GM21367 (cell line): ENCODE results near the gene TOMM70.
A peak's percentile ranks its signal among the peaks of the same experiment; 100 is the strongest.

Source experiments
- ATAC-seq: cut with Tn5 transposase; IDR thresholded peaks from one replicate; pipeline ENCODE4 v1.9.1; 2021; ENCODE audit not compliant: unreplicated experiment

TOMM70 gene

DNA sequence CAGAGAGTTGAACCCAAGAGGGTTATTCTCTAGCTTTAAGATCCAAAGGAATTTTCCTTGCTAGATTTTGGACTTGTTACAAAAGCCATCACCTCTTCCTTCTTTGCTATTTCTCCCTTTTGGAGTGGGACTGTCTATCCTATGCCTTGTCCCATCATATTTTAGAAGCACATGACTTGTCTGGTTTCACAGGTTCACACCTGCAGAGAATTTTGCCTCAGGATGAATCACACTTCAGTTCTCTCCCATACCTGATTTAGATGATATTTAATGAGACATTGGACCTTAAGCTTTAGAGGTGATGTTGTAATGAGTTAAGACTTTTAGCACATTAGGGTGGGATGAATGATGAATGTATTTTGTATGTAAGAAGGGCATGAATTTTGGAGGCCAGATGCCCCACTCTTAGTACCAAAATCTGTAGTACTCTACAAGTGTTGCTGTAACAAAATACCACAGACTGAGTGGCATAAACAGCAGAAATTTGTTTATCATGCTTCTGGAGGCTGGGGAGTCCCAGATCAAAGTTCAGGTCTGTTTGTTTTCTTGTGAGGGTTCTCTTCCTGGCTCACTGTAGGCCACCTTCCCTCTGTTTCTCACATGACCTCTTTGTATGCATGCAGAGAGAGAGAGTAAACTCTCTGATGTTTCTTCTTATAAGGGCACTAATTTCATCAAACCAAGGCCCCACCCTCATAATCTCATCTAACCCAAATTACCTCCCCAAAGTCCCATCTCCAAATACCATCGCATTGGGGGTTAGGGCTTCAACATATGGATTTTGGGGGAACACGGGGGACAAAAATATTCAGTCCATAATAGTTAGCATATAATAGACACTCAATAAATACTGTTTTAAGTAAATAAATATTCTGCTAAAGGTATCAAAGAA, 10.4 kb upstream of the TOMM70 start:
- ATAC-seq: no peak

DNA sequence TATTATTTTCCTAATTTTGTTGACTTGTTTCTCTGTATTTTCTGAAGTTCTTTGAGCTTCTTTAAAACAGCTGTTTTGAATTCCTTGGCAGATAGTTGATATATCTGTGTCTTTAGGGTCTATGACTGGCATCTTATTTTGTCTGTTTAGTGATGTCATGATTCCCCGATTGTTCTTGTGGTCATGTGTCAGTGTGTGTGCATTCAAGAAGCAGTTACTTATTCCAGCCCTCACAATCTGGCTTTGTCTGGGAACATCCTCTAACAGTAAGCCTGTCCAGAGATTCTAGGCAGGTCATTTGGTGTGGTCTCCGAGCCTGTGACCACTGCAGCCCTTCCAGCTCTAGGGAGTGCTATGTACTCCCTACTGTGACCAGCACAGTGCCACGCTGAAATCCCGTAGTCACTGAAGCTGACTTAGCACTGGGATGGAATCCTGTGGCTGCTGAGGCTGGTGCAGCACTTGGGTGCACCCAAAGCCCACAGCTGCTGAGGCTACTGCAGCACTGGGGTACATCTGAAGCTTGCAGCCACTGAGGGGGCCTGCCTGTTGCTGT, 7.2 kb upstream of the TOMM70 start:
- no peak for ATAC-seq

DNA sequence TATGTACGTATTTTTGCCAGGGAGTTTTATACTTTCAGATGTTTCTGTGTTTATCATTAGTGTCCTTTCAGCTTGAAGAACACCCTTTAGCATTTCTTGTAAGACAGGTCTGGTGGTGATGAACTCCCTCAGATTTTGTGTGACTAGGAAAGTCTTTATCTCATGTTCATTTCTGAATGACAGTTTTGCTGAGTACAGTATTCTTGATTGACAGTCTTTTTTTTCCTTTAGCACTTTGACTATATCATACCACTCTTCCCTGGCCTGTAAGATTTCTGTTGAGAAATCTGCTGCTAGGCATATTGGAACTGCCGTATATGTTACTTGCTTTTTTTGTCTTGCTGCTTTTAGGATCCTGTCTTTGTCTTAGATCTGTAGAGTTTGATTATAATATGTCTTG, 6.3 kb upstream of the TOMM70 start:
- no peak for ATAC-seq

DNA sequence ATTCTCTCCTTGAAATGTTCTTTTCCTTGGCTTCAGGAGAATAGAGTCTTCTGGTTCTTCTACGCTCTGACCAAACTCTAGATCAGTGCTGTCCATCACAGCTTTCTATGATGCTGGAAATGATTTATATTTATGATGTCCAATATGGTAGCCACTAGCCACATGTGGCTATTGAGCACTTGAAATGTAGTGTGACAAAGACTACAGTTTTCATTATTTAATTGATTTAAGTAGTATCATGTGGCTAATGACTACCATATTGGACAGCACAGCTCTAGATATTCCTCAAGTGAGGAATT, 3.3 kb upstream of the TOMM70 start:
- ATAC-seq: no peak

DNA sequence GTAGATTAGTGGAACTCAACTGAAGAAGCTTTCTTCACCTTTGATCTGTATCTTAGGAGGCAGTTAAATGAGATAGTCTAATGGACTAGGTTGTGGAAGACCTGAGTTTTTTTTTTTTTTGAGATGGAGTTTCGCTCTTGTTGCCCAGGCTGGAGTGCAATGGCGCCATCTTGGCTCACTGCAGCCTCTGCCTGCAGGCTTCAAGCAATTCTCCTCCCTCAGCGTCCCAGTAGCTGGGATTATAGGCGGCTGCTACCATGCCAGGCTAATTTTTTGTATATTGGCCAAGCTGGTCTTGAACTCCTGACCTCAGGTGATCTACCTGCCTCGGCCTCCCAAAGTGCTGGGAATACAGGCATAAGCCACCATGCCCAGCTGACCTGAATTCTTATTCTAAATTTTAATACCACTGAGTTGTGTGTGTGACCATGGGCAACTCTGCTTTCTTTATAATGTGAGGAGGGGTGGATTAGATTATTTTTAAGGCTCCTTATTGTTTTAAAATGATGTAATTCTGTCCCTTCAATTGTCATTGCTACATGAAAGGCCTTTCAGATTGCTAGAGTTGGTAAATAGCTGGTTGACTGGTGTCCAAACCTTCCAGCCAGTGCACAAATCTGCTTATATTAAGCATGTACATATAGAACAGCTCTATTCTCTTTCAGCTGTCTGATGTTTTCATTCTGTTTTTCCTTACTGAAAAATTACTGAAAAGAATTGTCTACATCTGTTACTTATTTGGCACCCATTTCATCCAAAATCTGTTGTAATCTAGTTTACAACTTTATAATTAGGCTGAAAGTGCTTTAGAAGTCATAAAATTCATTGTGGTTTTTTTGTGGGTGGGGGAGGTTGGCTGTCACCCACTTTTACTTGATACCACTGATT, 2.7 kb upstream of the TOMM70 start:
- no peak for ATAC-seq

DNA sequence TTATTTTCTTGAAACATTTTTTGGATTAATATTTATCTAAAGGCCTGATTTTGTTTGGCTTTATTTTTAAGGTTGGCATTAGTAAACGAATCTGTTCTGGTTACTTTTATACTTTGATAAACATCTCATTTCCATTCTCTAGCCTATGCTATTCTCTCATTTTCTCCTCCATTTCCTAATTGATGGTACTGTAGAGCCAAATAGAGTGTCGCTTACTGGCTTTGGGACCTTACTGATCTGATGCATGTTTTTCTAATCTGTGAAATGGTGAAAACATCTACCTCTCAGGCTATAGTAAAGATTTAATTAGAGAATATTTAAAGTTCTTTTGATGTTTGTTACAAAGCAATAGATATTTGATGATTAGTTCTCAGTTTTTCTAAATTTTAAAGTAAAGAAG, 2.0 kb upstream of the TOMM70 start:
- ATAC-seq: no peak

DNA sequence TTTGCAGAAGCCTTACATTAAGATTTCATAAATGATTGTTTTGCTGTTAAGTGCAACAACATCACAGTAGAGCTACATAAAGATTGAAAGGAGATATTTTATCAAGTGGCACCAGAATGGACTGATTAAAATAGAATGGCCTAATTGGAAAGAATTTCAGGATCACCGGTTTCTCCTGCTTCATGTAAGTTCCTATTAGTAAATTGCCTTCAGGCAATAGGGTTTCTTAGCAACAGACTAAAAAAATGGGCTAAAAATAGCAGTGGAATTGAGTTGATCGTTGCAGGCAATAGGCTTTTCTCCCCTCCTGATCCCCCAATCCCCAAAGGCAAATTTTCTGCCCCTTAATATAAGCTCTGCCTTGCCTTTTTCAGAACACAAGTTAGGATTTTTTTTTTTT, 1.4 kb upstream of the TOMM70 start:
- ATAC-seq: no peak

DNA sequence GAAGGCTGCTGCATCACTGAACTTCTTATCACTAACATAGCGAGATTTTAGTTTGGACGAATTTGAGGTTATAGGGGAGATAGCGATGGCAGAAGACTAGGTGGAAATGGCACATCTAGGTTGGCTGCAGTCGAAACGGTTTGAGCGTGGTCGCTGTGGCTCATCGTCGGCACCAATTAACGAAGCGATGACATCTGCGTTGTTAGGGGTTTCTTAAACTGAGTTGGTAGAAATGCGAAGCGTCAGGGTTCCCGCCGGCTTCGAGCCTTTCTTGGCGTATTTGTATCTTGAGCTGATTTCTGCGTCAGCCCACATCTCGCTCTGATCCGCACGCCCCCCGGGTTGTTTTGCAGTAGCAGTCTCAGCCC, 769 bp upstream of the TOMM70 start:
- ATAC-seq: peak; percentile 9

DNA sequence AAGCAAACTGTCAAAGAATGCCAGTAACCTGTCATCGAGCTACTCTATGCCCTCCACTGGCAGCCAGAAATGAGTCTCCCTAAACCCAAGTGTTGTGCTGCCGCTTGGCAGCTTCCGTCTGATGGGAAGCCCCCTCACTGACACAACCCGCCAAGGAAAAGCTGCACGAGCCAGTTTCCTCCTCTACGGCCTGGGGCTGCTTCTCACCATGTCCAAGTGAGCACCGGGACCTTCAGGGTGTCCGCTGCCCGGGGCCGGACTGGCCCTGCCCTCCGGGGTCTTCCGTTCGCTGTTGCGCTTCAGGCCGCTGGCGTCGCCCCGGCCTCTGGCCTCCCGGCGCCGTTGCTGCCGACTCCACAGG, 490 bp downstream of the TOMM70 start:
- ATAC-seq: peak; percentile 13

DNA sequence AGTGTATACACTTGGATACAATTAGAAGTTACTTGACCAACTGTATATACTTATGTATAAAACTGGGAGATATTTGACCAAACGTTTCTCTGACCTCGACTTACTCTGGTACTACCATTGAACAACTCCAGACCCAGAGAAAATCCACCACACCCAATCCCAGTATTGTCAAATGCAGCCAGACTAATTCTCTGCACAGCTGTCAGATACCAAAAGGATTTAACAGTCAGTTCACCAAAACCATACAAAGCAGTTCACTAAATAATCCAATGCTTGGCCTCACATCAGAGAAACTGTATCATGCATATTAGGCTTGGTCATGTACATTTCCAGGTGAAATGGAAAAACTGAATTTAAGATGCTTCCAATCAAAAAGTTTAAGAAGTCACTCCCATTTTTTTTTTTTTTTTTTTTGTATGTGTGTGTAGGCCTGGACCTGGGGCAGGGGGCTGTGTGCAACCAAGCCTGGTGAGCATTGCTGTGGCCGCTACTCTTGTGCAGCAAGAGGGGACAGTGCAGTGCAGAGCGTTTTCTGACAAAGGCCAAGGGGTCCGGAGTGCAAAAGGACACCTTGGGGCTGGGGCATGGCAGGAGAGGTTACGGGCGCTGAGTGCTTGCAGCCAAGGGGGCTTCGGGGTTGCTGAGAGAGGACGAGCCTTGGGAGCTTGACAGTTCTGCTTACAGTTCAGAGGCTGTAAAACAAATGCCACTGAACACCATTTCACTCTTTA, 1.4 kb downstream of the TOMM70 start:
- ATAC-seq: no peak

DNA sequence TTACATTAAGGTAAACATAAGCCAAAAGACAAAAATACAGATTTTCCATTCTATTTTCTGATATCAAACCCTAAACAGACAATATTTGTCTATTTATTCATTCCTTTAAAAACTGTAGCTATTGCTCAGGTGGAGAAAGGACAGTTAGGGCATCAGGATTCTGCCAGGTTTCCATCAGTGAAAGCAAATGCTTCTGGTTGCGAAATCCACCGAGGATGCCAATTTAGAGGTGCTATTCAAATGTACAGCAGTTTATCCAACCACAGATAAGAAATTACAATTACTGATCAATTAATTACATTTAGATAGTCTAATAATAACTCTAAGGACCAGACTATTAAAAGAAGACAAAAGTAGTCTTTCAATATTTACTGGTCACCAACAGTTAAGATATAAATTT, 3.9 kb downstream of the TOMM70 start:
- ATAC-seq: no peak

DNA sequence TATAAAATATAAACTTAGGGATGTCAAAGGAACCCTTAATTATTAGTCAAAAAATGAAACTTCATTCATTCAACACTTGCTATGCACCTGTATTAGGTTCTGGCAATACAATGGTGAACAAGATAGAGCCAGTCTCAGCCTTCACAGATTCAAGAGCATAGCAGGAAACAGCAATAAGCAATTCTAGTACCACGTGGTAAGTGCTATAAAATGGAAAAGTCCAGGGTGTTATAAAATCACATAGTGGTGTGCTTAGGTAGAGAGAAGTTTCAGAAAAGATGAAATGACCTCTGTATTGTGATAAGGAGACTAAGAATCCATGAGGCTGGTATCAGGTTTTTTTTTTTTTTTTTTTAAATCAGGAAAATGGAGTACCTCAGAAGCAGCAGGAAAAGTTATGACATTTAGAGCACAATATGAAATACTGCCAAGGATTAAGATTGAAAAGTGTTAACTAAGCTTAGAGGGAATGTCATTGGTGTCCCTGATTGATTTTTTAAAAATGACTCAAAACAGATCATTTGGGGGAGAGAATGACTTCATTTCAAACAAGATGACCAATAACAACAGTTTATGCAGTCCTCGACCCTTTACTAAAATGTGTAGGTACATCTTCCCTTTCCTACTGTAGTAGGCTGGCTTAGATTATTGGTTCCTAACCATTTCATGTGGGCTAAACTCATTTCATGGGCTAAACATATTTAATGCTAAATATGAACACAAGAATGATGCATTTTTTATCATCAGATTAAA, 5.0 kb downstream of the TOMM70 start:
- ATAC-seq: no peak

DNA sequence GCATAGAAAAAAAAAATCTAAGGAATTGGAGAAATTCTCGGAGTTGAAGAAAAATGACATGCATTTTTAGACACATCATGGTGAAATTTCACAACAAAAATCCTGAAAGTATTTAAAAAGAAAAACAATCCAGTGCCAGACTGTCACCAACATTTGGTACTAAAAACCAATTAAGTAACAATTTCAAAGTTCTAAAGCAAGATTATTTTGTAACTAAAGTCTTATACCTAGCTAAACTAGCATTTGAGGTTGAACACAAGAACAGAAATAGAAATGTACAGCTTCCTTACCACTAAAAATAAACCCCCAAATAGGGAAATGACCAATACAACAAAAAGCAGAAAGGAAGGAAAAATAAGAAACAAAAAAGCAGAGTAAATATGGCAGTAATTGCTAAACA, 11.9 kb downstream of the TOMM70 start:
- ATAC-seq: no peak

DNA sequence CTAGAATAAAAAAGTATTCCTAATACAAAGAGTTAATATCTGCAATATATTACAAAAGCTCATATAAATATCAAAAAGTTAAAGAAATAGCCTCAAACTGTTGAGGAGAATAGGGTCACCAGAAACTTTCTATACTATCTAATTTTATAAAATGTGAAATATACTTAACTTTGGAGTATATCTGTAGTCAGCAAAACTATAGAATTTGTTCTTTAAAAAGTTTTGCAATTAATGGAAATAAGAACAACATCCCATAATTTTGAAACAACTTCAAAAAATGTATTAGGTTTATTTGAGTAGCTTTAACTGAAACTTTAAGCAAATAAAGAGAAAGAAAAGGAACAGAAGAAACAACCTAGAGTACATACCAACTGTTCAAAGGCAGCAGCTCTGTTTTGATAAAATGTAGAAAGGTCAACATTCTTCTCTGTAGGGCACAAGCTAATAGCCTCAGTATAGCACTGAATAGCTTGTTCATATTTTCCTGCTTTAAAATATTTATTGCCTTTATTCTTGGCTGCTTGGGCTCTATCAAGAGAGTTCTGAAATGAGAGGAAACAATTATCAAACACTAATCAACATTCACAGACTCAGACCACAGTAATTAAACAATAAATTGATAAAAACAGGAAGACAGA, 14.3 kb downstream of the TOMM70 start:
- no peak for ATAC-seq

DNA sequence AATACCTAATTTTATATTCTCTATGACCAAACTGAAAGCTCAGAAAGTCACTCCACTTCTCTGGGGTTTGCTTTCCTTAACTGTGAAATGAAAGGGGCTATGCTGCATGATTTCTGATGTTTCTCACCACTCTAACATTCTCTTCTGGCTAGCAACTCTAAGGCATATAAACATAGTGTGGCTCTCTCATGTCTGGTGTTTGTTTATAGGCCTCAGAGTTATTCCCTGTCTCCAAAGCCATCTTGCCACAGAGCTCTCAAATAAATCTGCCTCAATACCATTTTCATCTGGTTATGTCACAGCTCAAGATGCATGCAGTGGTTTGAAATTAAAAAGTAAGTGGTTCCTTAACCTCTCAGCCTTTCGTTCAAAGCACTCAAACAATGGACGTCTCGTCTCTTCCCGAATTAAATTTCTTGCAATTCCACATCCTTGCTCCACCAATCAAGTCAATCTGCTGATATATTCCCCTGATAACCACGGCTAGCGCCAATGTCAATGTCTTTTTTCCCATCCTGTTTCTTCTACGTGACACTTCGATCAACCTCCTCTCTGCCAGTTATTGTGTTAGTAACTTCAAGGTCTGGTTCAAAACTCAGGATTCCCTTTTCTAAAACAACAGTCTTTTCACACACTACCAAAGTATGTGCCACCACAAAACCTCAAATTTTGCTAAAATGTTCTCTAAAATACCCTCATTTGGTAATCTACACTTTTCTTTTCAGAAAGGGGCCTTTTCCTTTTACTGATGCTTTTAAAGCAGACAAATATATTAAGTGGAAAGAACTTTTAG, 16.0 kb downstream of the TOMM70 start:
- no peak for ATAC-seq

DNA sequence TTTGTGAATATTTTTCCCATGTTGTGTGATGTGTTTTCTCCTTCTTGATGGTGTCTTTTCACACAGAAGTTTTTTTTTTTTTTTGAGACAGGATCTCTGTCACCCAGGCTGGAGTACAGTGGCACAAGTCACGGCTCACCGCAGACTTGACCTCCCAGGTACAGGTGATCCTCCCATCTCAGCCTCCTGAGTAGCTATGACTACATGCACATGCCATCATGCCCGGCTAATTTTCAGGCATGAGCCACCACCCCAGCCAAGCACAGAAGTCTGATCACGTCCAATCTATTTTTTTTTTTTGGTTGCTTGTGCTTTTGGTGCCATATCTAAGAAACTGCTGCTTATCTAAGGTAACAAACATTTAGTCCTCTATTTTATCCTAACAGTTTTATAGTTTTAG, 24.6 kb downstream of the TOMM70 start:
- ATAC-seq: no peak

DNA sequence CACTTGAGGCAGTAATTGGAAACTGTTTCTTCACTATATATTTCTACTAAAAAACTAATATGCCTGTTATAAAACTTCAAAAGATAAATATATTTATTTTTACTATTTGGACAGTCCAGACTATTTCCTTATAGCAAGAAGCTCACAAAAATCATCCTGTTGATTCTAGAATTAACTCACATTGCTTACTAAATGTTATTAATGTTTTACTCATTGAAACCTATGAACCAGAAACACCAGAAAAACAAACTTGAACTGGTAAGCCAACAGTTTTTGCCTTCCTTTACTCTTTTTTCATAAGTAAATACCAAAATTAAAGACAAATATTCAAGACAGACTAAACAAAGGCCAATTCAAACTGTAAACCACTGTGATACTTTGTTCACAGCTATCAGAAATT, 26.4 kb downstream of the TOMM70 start:
- ATAC-seq: no peak

DNA sequence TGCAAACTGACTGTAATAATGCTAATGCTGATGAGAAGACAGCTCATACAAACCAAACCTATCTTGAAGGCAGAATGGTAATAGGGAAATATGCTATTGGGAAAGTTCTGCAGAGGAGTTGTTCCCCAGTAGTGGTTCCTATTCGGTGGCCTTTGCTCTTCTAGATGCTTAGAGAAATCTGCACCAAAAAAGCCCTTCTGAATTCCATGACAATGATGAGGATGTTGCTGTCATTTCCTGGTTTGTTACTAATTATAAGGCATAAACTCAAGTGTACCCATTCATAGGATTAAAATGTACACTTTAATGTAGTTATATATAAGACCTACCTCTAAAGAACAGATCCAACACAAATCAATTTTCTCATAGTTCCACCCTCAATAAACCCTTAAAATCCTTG, 30.1 kb downstream of the TOMM70 start:
- ATAC-seq: no peak

DNA sequence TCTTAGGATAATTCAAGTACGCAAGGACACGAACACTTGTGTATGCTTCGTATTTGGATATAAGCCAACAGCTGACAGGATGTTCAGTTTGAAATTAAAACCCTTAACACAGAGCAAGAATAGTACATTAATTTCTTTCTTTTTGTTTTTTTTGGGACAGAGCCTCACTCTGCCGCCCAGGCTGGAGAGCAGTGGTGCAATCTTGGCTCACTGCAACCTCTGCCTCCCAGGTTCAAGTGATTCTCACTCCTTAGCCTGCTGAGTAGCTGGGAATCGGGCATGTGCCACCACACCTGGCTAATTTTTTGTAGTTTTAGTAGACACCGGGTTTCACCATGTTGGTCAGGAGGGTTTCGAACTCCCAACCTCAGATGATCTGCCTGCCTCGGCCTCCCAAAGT, 32.4 kb downstream of the TOMM70 start:
- ATAC-seq: no peak

DNA sequence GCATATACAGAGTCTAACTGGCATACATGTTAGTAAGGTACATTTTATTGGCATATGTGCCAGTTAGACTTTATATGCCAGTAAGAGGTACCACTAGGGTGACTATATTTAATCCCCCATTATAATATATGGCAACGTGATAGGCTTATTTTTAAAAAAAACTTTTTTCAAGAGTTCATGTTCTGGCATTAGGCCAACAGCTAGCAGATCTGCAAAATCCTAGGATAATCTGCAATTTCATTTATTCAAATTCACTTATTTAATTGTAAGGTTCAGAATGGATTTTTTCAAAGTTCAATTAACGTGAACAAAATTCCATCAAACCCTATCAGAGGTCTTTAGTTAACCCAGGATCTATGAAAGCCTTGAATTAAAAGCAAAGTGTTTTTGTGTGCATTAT, 34.5 kb downstream of the TOMM70 start:
- no peak for ATAC-seq
